Upper lobe of left lung (tissue), 4 donors: ENCODE measurements around the gene OCIAD1.

Experiments used
- CTCF ChIP-seq, 6 experiments: fragments of 450-650 bp in 4 of 6; fragments of 200-600 bp in 2 of 6; sonication (generic) in 2 of 6; IDR thresholded peaks; one replicate each; pipeline ENCODE4 v1.5.1; 2016 to 2019; ENCODE audit warnings: antibody characterized with exemption in 6 of 6
- EP300 ChIP-seq, 4 donors: sonication (generic); formaldehyde crosslinking; IDR thresholded peaks; one replicate each; pipeline ENCODE4 v1.5.1; 2017; ENCODE audit warnings: antibody characterized with exemption in 4 of 4, control low read depth in 2 of 4
- POLR2A ChIP-seq, 4 donors: fragments of 450-650 bp; IDR thresholded peaks; one replicate each; pipeline ENCODE4 v1.5.1; 2016 to 2017; ENCODE audit warnings: antibody characterized with exemption in 4 of 4, mild to moderate bottlenecking in 2 of 4
- POLR2AphosphoS5 ChIP-seq, 2 donors: sonication (generic); formaldehyde crosslinking; IDR thresholded peaks; one replicate each; pipeline ENCODE4 v1.5.1; 2017; ENCODE audit warnings: antibody characterized with exemption in 2 of 2

DNA sequence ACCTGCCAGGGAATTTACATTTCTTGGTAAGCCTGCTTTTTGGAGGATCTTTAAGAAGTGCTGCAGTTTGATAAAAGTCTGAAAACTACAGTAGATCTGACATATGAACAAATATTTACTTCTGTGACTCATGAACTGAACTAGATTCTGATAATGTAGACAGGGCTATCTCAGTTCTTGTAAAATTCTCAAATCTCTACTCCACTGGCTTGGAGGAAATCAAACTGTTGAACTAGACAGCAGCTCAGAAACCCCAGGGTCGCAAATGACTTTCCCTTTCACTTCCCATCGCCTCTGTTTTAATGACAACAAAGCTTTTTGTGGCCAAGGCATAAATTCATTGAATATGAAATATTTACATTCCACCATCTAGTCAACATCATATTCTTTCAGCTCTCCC is 15.4 kb upstream of the OCIAD1 start:
- TF ChIP-seq POLR2AphosphoS5 (IDR thresholded peaks at IDR 0.05) (no peak), POLR2A (IDR thresholded peaks at IDR 0.05) (no peak), CTCF (IDR thresholded peaks at IDR 0.05) (no peak), EP300 (IDR thresholded peaks at IDR 0.05) (no peak)
